HTERT RPE-1 (cell line): Measurements from ENCODE around the gene SLC43A1.

Experiments used
- in situ Hi-C: fragments of 300-500 bp; cut with MboI; formaldehyde crosslinking; loops from 4 replicates; pipeline ENCODE4 v1.14.3; 2020; ENCODE audit warnings: low sequenced_read_pairs

SLC43A1 gene

GRCh38 chr11:57499413-57499982 lies 16.0 kb downstream of the SLC43A1 start:
- in situ Hi-C loops: no loop called here

- in situ Hi-C loops: no loop called here
Observed at GRCh38 chr11:57498540-57498939, 17.0 kb downstream of the SLC43A1 start.

GRCh38 chr11:57497303-57498247 lies 17.9 kb downstream of the SLC43A1 start:
- in situ Hi-C loops: no loop called here

GRCh38 chr11:57496109-57496820 lies 19.2 kb downstream of the SLC43A1 start:
- in situ Hi-C loops: no loop called here

- in situ Hi-C loops: no loop called here
Observed at GRCh38 chr11:57493507-57494503, 21.7 kb downstream of the SLC43A1 start.

GRCh38 chr11:57491371-57492061 lies 24.0 kb downstream of the SLC43A1 start:
- in situ Hi-C loops: no loop called here

GRCh38 chr11:57490456-57491248 lies 24.9 kb downstream of the SLC43A1 start:
- in situ Hi-C loops: no loop called here

GRCh38 chr11:57487920-57488659 lies 27.4 kb downstream of the SLC43A1 start:
- in situ Hi-C loops: no loop called here

- in situ Hi-C loops: no loop called here
Observed at GRCh38 chr11:57487021-57487778, 28.3 kb downstream of the SLC43A1 start.

- in situ Hi-C loops: no loop called here
Observed at GRCh38 chr11:57485217-57485990, 30.1 kb downstream of the SLC43A1 start.

- in situ Hi-C loops: no loop called here
Observed at GRCh38 chr11:57484141-57484710, 31.3 kb downstream of the SLC43A1 start.

- in situ Hi-C loops: no loop called here
Observed at GRCh38 chr11:57483562-57483918, 32.0 kb downstream of the SLC43A1 start.

- in situ Hi-C loops: no loop called here
Observed at GRCh38 chr11:57482782-57483561, 32.5 kb downstream of the SLC43A1 start.

- in situ Hi-C loops: no loop called here
Observed at GRCh38 chr11:57481915-57482781, 33.4 kb downstream of the SLC43A1 start.

- in situ Hi-C loops: no loop called here
Observed at GRCh38 chr11:57481315-57481714, 34.2 kb downstream of the SLC43A1 start.
